Breast epithelium (tissue), 4 donors: ENCODE measurements around the gene SCN1B. TPM values are rescaled to one million over a fixed set of nuclear protein-coding genes. Genes with fewer than 3 reads are reported as not detected.
A peak's percentile ranks its signal among the peaks of the same experiment; 100 is the strongest.

Experiments
- DNase-seq, 2 donors: peaks; one replicate each; pipeline ENCODE4 v3.0.0-alpha.2; 2019; ENCODE audit warnings: low spot score in 2 of 2
- H3K27ac ChIP-seq, 2 donors: fragments of 200-600 bp; sonication (generic) in 1 of 2; one replicate each; pipeline ENCODE4 v1.5.1; 2016 to 2019; ENCODE audit warnings: mild to moderate bottlenecking in 1 of 2
- H3K27me3 ChIP-seq, 2 donors: fragments of 200-600 bp; sonication (generic) in 1 of 2; one replicate each; pipeline versions ENCODE4 v1.5.1 to v1.6.0; 2017 to 2019; ENCODE audit warnings: control low read depth in 1 of 2, mild to moderate bottlenecking in 1 of 2
- H3K36me3 ChIP-seq: fragments of 200-600 bp; one replicate; pipeline ENCODE4 v1.5.1; 2019
- H3K4me1 ChIP-seq, 2 donors: fragments of 200-600 bp; sonication (generic); one replicate each; pipeline ENCODE4 v1.5.1; 2016 to 2019; ENCODE audit warnings: control low read depth in 1 of 2
- H3K4me3 ChIP-seq, 3 donors: fragments of 200-600 bp; sonication (generic); 1 replicate in 2 of 3; 2 replicates in 1 of 3; pipeline ENCODE4 v1.5.1; 2016 to 2019; ENCODE audit warnings: mild to moderate bottlenecking in 3 of 3, moderate library complexity in 2 of 3
- H3K9me3 ChIP-seq, 2 donors: fragments of 200-600 bp; sonication (generic) in 1 of 2; one replicate each; pipeline ENCODE4 v1.5.1; 2016 to 2019; ENCODE audit warnings: control low read depth in 1 of 2
- POLR2A ChIP-seq: fragments of 450-650 bp; IDR thresholded peaks from one replicate; pipeline ENCODE4 v1.6.1; 2016; ENCODE audit warnings: antibody characterized with exemption, mild to moderate bottlenecking, moderate library complexity
- POLR2AphosphoS5 ChIP-seq, 3 donors: sonication (generic); formaldehyde crosslinking; IDR thresholded peaks; one replicate each; pipeline ENCODE4 v1.6.1; 2017; ENCODE audit warnings: antibody characterized with exemption in 3 of 3
- intact Hi-C: fragments of 100-400 bp; cut with DNase I; formaldehyde crosslinking; loops from one replicate; pipeline ENCODE4 v1.15.1; 2023; ENCODE audit warnings: low total_unique reads
- total RNA-seq, 3 donors: library from RNA; depleted of rRNA; stranded (reverse); fragments of >200 nt; gene quantifications; one replicate each; pipeline ENCODE4 v1.1.0, GENCODE V29; 2016
- TF ChIP-seq, protein P1 (sequence below), 3 donors: fragments of 450-650 bp; IDR thresholded peaks; one replicate each; pipeline ENCODE4 v1.5.1; 2016 to 2017; ENCODE audit warnings: antibody characterized with exemption in 3 of 3, mild to moderate bottlenecking in 3 of 3, moderate library complexity in 3 of 3

Gene SCN1B
- total RNA-seq, 3 donors from 2014 or later = 5.1 to 14.6 (median 8.5) TPM

DNA sequence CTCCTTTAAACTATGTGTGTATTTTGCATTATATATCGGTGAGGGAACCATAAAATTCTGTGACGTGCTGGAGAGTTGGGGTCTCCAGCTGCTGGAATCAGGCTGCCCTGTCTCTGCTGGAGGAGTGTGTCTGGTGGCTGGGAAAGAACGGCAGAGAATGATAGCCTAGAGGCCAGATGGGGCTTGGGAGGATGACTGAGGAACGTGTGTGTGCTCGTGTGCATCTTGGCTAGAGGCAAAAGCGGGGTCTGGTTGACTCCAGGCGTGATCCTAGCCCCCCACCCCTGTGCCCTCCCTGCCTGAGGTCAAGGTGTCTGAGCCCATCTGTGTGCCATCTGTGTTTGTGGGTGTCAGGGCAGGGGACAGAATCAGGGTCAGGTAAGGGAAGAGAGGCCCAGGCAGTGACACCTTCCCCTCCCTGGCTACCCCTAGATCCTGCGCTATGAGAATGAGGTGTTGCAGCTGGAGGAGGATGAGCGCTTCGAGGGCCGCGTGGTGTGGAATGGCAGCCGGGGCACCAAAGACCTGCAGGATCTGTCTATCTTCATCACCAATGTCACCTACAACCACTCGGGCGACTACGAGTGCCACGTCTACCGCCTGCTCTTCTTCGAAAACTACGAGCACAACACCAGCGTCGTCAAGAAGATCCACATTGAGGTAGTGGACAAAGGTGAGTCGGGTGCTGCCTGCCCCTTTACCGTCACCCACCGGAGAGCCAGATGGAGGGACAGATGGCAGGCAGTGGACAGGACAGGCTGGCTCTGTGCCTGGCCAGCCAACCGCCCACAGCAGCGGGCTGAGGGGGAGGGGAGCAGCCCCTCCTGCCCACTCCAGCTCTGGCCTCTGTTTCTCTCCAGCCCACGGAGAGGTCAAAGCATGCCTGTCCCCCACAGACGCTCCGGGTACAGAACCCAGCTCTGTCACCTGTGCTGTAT is 3.1 kb downstream of the SCN1B start:
- Histone ChIP-seq H3K4me1 (peaks cover 0 to 4% of the 10 kb centered on the region in 2 donors), H3K27me3 (no peaks in the 10 kb centered on the region), H3K36me3 (no peaks in the 10 kb centered on the region), H3K27ac (no peak overlapping the region), H3K9me3 (no peaks in the 10 kb centered on the region), H3K4me3 (no peak overlapping the region)
- TF ChIP-seq, protein P1, sequence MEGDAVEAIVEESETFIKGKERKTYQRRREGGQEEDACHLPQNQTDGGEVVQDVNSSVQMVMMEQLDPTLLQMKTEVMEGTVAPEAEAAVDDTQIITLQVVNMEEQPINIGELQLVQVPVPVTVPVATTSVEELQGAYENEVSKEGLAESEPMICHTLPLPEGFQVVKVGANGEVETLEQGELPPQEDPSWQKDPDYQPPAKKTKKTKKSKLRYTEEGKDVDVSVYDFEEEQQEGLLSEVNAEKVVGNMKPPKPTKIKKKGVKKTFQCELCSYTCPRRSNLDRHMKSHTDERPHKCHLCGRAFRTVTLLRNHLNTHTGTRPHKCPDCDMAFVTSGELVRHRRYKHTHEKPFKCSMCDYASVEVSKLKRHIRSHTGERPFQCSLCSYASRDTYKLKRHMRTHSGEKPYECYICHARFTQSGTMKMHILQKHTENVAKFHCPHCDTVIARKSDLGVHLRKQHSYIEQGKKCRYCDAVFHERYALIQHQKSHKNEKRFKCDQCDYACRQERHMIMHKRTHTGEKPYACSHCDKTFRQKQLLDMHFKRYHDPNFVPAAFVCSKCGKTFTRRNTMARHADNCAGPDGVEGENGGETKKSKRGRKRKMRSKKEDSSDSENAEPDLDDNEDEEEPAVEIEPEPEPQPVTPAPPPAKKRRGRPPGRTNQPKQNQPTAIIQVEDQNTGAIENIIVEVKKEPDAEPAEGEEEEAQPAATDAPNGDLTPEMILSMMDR (IDR thresholded peaks at IDR 0.05) = no peak
- TF ChIP-seq POLR2AphosphoS5 (IDR thresholded peaks at IDR 0.05) (no peak), POLR2A (no peak)
- intact Hi-C loops = no loop called here
- no peak for DNase-seq

DNA sequence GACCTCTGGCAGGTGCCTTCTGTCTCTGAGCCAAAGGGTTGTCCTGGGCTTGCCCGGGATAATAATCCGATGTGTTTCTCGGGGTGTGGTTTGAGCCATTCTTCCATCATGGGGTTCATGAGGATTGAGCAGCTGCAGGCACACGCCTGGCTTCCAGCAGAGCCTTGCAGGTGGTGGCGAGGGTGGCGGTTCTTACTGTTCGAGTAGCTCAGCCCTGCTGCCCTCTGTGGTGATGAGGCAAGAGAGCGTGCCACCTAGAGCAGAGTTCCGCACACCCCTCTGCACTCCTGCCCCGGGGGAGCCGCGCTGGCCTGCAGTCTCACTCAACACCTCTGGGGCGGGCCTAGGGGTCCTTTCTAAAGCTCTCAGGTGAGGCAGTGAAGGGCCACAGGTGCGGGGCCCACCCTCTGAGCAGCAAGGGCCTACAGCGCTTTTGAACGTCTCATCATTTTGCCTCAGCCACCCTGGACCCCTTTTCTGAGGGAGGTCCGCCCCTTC is 3.8 kb downstream of the SCN1B start:
- H3K4me3 ChIP-seq = no peak overlapping the region
- no peaks in the 10 kb centered on the region for H3K36me3 ChIP-seq
- TF ChIP-seq, protein P1 (IDR thresholded peaks at IDR 0.05) = no peak
- TF ChIP-seq POLR2AphosphoS5 (IDR thresholded peaks at IDR 0.05) (no peak), POLR2A (no peak)
- DNase-seq = no peak
- H3K27ac ChIP-seq = no peak overlapping the region
- intact Hi-C loops = no loop called here
- H3K4me1 ChIP-seq = peaks cover 0 to 4% of the 10 kb centered on the region in 2 donors
- H3K9me3 ChIP-seq = no peaks in the 10 kb centered on the region
- no peaks in the 10 kb centered on the region for H3K27me3 ChIP-seq

DNA sequence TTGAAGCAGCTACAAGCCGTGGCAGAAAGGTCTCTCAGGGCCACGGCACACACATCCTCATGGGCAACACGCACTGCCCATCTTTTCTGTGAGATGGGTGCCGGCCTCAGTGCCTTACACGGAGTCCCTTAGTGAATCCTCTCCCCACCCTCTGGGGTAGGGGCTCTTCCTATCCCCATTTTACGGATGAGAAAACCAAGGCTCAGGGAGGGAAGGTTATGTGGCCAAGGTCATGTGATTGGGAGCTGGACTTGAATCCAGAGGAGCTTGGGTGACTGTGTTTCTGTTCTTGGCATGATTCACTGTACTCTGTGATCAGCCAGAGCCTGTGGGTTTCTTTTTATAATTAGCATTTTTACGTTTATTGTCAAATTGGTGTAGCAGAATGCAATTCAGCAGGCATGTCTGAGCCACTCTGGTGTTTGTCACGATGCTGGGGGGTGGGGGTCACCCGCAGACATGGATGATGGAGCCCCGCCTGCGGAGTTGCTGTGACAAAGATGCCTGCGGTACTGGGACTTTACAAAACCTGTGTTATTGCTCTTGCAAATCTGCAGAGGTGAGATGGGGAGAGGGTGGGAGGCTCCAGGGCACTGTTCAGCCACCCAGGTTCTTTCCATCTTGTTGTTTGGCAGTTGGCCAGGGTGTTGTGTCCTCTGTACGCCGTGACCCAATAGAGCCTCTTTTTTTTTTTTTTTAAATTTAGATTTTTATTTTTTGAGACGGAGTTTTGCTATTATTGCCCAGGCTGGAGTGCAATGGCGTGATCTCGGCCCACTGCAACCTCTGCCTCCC is 4.5 kb downstream of the SCN1B start:
- Histone ChIP-seq H3K36me3 (no peaks in the 10 kb centered on the region), H3K27me3 (no peaks in the 10 kb centered on the region), H3K9me3 (no peaks in the 10 kb centered on the region), H3K4me1 (peaks cover 0 to 4% of the 10 kb centered on the region in 2 donors), H3K4me3 (no peak overlapping the region), H3K27ac (no peak overlapping the region)
- TF ChIP-seq POLR2A (no peak), POLR2AphosphoS5 (IDR thresholded peaks at IDR 0.05) (no peak)
- DNase-seq = no peak
- intact Hi-C loops = no loop called here

DNA sequence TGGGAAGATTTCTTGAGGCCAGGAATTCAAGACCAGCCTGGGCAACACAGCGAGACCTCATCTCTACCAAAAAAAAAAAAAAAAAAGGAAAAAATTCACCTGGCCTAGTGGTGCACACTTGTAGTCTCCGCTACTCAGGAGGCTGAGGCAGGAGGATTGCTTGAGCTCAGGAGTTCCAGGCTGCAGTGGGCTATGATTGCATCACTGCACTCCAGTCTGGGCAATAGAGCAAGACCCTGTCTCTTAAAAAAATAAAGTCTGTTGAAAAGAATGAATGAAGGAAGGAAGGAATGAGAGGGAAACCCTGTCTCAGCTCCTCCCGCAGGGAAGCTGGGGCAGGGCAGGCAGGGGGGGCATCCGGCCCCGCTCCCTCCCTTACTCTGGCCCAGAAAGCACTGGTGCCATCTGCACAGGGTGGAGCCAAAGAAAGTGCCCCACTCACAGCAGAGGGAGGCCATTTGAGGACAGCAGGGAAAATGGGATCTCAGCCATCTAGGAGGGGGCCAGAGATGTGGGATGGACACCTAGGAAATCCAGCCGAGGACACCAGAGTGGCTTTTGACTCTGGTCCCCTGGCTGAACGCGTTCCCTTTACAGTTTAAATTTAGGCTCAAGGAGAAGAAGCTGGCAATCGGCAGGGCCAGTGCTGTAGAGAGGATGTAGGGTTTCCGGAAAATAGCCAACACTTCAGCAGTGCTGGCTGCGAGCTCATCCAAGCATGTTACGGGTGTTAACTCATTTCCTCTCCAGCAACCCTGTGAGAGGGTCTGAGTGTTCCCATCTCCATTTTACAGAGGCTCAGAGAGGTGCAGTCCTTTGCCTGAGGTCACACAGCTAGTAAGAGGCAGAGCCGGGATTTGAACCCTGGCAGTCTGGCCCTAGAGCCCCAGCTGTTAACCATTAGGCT is 7.7 kb downstream of the SCN1B start:
- Histone ChIP-seq H3K9me3 (no peaks in the 10 kb centered on the region), H3K27me3 (no peaks in the 10 kb centered on the region), H3K27ac (peak overlapping the region in 1 of 2 donors; percentile 59), H3K36me3 (no peaks in the 10 kb centered on the region), H3K4me3 (no peak overlapping the region), H3K4me1 (peaks cover 0 to 9% of the 10 kb centered on the region in 2 donors)
- DNase-seq = no peak
- TF ChIP-seq, protein P1 (IDR thresholded peaks at IDR 0.05) = no peak
- no peak for TF ChIP-seq POLR2A
- no peak for TF ChIP-seq POLR2AphosphoS5 (IDR thresholded peaks at IDR 0.05)
- intact Hi-C loops = no loop called here
